Activated T-cell treated with anti-CD3 and anti-CD28 coated beads for 1 hour (primary cell): Measurements from ENCODE around the gene EPHA4.
A peak's percentile ranks its signal among the peaks of the same experiment; 100 is the strongest.

Source experiments
- DNase-seq: peaks from one replicate; pipeline ENCODE4 v3.0.0-alpha.2; 2020; ENCODE audit warnings: low read depth

The EPHA4 gene

DNA sequence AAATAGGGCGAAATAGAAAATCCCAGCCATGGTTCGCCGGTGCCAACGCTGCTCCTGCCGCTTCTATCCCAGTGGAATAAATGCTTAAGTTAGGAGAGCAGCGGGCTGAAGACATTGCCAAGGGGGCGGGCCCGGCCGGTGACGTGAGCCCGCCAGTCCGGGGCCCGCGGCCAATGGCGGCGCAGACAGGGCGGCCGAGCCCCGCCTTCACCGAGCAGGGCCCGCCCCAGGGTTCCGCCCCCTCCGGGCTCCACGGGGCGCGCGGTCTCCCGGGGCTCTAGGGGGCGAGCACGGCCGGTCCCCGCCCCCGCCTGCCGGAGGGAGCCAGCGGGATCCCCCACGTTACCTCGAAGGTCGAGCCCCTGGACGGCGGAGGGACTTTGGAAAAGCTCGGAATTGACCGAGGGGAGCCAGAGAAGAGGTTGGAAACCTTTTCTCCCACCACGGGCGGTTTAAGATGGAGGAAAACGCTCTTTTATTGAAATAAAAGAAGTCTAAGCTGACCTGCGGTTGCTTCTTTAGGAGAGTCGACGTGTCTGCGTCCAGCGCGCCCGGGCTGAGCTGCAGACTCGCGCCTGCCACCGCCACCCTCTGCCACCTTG, at the start of gene EPHA4:
TSS of gene EPHA4 (minus strand) at position 86 of the 602 bp plus-strand sequence. CDS start at position 30, 56 bp downstream.
- DNase-seq, result peak; percentile 80

- no peak for DNase-seq
These were observed 45.9 kb upstream of the EPHA4 start for GRCh38 chr2:221618007-221618406.

- DNase-seq, result no peak
These were observed 44.5 kb upstream of the EPHA4 start for GRCh38 chr2:221616561-221616960.

- no peak for DNase-seq
These were observed 42.2 kb upstream of the EPHA4 start for GRCh38 chr2:221614274-221614673.

DNA sequence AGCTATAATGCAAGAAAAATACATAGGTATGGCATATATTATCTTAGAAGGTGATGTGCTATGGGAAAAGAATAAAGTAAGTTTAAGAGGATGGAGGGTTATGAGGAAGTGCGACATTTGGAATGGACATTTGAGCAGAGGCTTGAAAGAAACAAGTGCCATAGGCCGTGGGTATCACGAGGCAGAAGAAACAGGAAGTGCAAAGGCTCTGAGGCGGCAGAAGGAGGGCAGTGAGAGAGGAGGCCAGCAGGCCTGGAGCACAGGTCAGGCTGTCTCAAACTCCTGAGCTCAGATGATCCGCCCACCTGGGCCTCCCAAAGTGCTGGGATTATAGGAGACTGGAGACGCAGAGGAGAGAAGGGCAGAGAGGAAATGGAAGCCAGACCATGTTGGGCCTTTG, 40.7 kb upstream of the EPHA4 start:
- DNase-seq, result no peak

DNA sequence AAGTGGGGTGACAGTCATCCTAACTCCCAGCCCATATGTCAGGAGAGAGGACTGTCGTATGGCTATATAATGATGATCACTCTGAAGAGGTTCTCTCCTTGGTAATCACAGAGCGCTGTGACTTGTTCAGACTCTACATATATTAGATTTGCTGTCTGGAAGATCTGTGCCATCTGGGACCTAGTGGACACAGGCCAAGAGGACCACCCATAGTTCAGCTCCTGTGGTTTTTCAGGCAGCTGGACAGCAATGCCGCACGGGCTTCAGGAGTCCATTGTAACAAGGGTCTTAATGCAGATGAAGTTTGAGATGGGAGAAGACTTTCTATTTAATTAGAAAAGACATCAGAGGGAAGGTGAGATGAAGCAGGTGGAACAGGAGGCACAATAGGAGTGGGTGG, 40.1 kb upstream of the EPHA4 start:
- no peak for DNase-seq

GRCh38 chr2:221610675-221611074, 38.6 kb upstream of the EPHA4 start:
- no peak for DNase-seq

- DNase-seq, result no peak
These were observed 38.2 kb upstream of the EPHA4 start for GRCh38 chr2:221610255-221610654.

DNA sequence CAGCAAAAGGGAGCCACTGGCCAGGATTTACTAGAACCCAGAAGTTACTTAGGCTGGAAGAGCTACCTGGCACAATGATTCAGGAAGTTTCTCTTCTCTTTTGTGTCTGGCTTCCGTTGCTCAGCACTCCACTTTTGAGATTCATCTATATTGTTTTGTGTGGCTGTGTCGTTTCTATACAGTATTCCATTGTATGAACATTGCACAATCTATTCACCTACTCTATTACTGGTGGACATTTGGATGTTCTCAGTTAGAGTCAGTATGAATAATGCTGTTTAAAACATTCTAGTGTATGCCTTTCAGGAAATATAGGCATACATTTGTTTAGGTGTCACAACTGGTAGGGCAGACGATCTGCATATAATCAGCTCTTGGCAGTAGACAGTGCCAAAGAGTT, 36.3 kb upstream of the EPHA4 start:
- DNase-seq, result no peak

DNA sequence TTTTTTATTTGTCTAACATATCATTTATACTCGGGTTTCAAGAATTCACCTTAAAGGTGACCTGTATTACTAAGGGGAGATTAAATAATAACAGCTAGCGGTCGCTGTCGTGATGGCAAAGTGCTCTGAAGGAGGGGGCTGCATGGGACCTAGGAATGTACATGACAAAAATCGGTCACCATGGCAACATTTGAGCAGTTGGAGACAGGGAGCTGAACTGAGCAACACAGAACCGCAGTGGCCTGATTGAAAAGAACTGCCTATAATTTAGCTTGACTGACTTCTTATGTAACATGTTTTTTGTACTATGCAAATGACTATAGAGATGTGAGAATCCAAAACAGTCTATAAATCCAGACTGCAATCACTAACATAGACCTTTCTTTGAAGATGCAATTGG, 34.3 kb upstream of the EPHA4 start:
- no peak for DNase-seq

- no peak for DNase-seq
These were observed 33.7 kb upstream of the EPHA4 start for GRCh38 chr2:221605751-221606240.

GRCh38 chr2:221602938-221603337, 30.8 kb upstream of the EPHA4 start:
- DNase-seq, result no peak

- no peak for DNase-seq
These were observed 29.3 kb upstream of the EPHA4 start for GRCh38 chr2:221601376-221601775.

- DNase-seq, result no peak
These were observed 28.3 kb upstream of the EPHA4 start for GRCh38 chr2:221600388-221600787.

- DNase-seq, result no peak
These were observed 24.1 kb upstream of the EPHA4 start for GRCh38 chr2:221596192-221596591.

DNA sequence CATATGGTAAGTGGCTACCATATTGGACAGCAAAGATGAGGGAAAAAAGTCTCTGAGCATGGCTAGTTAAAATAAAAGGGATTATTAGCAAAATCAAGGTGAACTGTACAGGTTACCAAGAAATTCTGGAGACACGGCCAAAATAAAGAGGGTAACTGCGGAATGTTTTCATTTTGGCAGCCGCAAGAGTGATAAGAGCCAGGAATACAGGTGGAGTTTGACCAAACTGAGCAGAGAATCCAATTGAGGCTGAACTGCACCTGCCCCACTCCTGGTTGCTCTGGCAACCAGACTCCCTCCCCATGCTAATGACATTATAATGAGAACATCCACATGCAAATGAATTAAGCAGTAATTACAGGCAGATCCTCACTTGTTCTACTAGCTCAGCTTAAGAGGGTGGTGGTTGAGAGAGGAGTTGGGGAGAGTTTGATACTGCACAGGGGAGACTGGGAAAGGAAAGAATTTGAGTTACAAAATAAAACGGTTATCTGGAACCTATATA, 18.8 kb upstream of the EPHA4 start:
- DNase-seq, result no peak

GRCh38 chr2:221589696-221590095, 17.6 kb upstream of the EPHA4 start:
- no peak for DNase-seq

GRCh38 chr2:221588306-221588985, 16.3 kb upstream of the EPHA4 start:
- no peak for DNase-seq

- no peak for DNase-seq
These were observed 9.9 kb upstream of the EPHA4 start for GRCh38 chr2:221581986-221582385.

DNA sequence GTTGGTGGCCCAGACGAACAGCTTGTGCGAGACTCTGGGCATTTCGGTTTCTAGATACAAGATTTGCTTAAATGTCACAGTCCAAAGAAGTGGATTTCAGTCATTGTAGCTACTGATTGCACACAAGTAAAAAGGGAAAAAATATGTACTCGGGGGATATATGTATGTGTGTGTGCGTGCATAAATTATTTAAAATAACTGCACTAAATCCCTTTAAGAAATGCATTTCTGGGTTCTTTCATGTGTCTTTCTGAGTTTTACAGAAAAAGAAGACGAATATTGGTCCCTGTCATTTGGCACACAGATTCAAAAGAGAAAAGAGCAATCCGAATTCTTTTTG, 2.1 kb upstream of the EPHA4 start:
- DNase-seq, result no peak

- peak; percentile 76 for DNase-seq
These were observed 1.5 kb upstream of the EPHA4 start for GRCh38 chr2:221573430-221574230.

GRCh38 chr2:221572821-221573429, 821 bp upstream of the EPHA4 start:
- DNase-seq, result peak; percentile 11
